ENCODE results near the gene CDX2. TPM values are rescaled to one million over a fixed set of nuclear protein-coding genes. Genes with fewer than 3 reads are reported as not detected.

Gene CDX2
- total RNA-seq, 1 experiment from 2014 or later, result 5.1 TPM

GRCh38 chr13:27967736-27968315 lies 1.3 kb downstream of the CDX2 start:
- CTCF ChIA-PET, result interaction anchor here (0.6 kb wide), 1 partner anchor 9 kb away, joined by 4 read pairs; no protein-coding TSS in a partner anchor
- Histone ChIP-seq H3K27ac (ENCODE audit: low read length) (peak overlapping the region; percentile 44; the same call in 1 of the 2 replicates), H3K4me1 (ENCODE audit: control insufficient read depth, insufficient read depth, low read length) (peaks cover 15% of the 10 kb centered on the region), H3K9me3 (ENCODE audit: control insufficient read depth, insufficient read depth, low read depth, low read length) (no peaks in the 10 kb centered on the region), H3K36me3 (ENCODE audit: control insufficient read depth, insufficient read depth, low read length) (no peaks in the 10 kb centered on the region; the same call in 1 of the 2 replicates), H3K27me3 (ENCODE audit: control insufficient read depth, insufficient read depth, low read length) (no peaks in the 10 kb centered on the region), H3K4me3 (ENCODE audit: low read depth in 2 of 2, low read length in 2 of 2) (peak overlapping the region; percentile 51 to 53)
- DNase-seq (ENCODE audit: low read depth, low spot score) (no peak), ATAC-seq (peak; percentile 24; the same call in 1 of the 2 replicates)
- intact Hi-C loops (cut with micrococcal nuclease; ENCODE audit: unreplicated experiment) (no loop called here), in situ Hi-C loops (cut with HindIII; ENCODE audit: low pct_unique_long_range_greater_than_20kb, low sequenced_read_pairs) (loop anchor here (25.0 kb wide), 1 partner anchor 131 kb away; no protein-coding TSS in a partner anchor)
- BruUV-seq (replicated peaks), result no TSS peak
- POLR2A ChIA-PET, result interaction anchor here (0.7 kb wide), 1 partner anchor 773 kb away, joined by 3 read pairs; no protein-coding TSS in a partner anchor
- TF ChIP-seq TCF7L2 (IDR thresholded peaks at IDR 0.05; ENCODE audit: low read depth, low read length) (no peak), POLR2AphosphoS5 (IDR thresholded peaks at IDR 0.05; ENCODE audit: low read depth, low read length) (no peak), SIN3A (IDR thresholded peaks at IDR 0.05; ENCODE audit: borderline replicate concordance, insufficient read depth, low read depth, low read length) (no peak)
- TF ChIP-seq, protein P1, sequence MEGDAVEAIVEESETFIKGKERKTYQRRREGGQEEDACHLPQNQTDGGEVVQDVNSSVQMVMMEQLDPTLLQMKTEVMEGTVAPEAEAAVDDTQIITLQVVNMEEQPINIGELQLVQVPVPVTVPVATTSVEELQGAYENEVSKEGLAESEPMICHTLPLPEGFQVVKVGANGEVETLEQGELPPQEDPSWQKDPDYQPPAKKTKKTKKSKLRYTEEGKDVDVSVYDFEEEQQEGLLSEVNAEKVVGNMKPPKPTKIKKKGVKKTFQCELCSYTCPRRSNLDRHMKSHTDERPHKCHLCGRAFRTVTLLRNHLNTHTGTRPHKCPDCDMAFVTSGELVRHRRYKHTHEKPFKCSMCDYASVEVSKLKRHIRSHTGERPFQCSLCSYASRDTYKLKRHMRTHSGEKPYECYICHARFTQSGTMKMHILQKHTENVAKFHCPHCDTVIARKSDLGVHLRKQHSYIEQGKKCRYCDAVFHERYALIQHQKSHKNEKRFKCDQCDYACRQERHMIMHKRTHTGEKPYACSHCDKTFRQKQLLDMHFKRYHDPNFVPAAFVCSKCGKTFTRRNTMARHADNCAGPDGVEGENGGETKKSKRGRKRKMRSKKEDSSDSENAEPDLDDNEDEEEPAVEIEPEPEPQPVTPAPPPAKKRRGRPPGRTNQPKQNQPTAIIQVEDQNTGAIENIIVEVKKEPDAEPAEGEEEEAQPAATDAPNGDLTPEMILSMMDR (IDR thresholded peaks at IDR 0.05), result no peak
- TF ChIP-seq, protein P2, sequence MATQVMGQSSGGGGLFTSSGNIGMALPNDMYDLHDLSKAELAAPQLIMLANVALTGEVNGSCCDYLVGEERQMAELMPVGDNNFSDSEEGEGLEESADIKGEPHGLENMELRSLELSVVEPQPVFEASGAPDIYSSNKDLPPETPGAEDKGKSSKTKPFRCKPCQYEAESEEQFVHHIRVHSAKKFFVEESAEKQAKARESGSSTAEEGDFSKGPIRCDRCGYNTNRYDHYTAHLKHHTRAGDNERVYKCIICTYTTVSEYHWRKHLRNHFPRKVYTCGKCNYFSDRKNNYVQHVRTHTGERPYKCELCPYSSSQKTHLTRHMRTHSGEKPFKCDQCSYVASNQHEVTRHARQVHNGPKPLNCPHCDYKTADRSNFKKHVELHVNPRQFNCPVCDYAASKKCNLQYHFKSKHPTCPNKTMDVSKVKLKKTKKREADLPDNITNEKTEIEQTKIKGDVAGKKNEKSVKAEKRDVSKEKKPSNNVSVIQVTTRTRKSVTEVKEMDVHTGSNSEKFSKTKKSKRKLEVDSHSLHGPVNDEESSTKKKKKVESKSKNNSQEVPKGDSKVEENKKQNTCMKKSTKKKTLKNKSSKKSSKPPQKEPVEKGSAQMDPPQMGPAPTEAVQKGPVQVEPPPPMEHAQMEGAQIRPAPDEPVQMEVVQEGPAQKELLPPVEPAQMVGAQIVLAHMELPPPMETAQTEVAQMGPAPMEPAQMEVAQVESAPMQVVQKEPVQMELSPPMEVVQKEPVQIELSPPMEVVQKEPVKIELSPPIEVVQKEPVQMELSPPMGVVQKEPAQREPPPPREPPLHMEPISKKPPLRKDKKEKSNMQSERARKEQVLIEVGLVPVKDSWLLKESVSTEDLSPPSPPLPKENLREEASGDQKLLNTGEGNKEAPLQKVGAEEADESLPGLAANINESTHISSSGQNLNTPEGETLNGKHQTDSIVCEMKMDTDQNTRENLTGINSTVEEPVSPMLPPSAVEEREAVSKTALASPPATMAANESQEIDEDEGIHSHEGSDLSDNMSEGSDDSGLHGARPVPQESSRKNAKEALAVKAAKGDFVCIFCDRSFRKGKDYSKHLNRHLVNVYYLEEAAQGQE (IDR thresholded peaks at IDR 0.05; ENCODE audit: insufficient read depth in 1 of 2, low read depth in 2 of 2, low read length in 1 of 2), result no peak

DNA sequence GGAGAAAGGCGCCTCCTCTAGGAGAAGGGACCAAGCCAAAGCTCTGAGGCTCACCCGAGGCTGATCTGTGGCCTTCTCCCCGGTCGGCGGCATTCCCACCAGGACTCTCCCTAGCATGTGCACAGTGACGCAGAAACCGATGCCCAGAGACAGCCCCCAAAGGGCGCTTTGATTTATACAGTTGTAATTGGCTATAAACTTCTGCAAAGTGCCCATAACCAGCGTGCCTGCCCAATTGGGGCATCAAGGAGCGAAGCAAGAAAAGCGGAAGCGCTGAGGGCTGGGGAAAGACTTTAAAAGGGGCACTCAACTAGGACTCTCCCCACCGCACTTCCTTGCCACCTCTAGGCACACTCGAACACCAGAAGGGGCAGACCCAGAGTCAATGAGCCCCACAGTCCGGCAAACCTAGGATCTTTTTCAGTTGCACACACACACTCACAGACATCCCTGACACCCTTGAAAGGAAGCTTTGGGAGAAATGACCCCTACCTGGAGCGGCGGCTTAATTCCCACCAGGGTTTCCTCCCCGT lies 1.8 kb downstream of the CDX2 start:
- Histone ChIP-seq H3K4me3 (ENCODE audit: low read depth in 2 of 2, low read length in 2 of 2) (peak overlapping the region; percentile 51 to 53), H3K27ac (ENCODE audit: low read length) (peak overlapping the region; percentile 34; the same call in 1 of the 2 replicates), H3K36me3 (ENCODE audit: control insufficient read depth, insufficient read depth, low read length) (no peaks in the 10 kb centered on the region; the same call in 1 of the 2 replicates), H3K4me1 (ENCODE audit: control insufficient read depth, insufficient read depth, low read length) (peaks cover 16% of the 10 kb centered on the region), H3K27me3 (ENCODE audit: control insufficient read depth, insufficient read depth, low read length) (no peaks in the 10 kb centered on the region), H3K9me3 (ENCODE audit: control insufficient read depth, insufficient read depth, low read depth, low read length) (no peaks in the 10 kb centered on the region)
- 0 out of 2 replicates have a peak, but pooled peaks have one; percentile 15 for ATAC-seq
- ChIA-PET POLR2A (interaction anchor here (0.7 kb wide), 1 partner anchor 772 kb away, joined by 3 read pairs; no protein-coding TSS in a partner anchor), CTCF (interaction anchor here (0.6 kb wide), 1 partner anchor 9 kb away, joined by 4 read pairs; no protein-coding TSS in a partner anchor)
- no peak for DNase-seq (ENCODE audit: low read depth, low spot score)
- no TSS peak for BruUV-seq (replicated peaks)
- intact Hi-C loops (cut with micrococcal nuclease; ENCODE audit: unreplicated experiment) (no loop called here), in situ Hi-C loops (cut with HindIII; ENCODE audit: low pct_unique_long_range_greater_than_20kb, low sequenced_read_pairs) (loop anchor here (25.0 kb wide), 1 partner anchor 130 kb away; no protein-coding TSS in a partner anchor)
- TF ChIP-seq, protein P2 (IDR thresholded peaks at IDR 0.05; ENCODE audit: insufficient read depth in 1 of 2, low read depth in 2 of 2, low read length in 1 of 2), result no peak
- TF ChIP-seq TCF7L2 (IDR thresholded peaks at IDR 0.05; ENCODE audit: low read depth, low read length), result no peak
- TF ChIP-seq, protein P1 (IDR thresholded peaks at IDR 0.05), result no peak
- no peak for TF ChIP-seq POLR2AphosphoS5 (IDR thresholded peaks at IDR 0.05; ENCODE audit: low read depth, low read length)
- TF ChIP-seq SIN3A (IDR thresholded peaks at IDR 0.05; ENCODE audit: borderline replicate concordance, insufficient read depth, low read depth, low read length), result no peak
